Fibroblast of peridontal ligament (primary cell): ENCODE measurements around the gene R3HDM1.
A peak's percentile ranks its signal among the peaks of the same experiment; 100 is the strongest.
"Not testable (repeated sequence)": the region's sequence is repeated elsewhere in the genome, so short reads cannot be mapped to it uniquely, and the experiment has no call there.

Experiments used
- DNase-seq: peaks from one replicate; pipeline ENCODE4 v3.0.0-alpha.2; 2010; ENCODE audit errors: extremely low read depth

The R3HDM1 gene

DNA sequence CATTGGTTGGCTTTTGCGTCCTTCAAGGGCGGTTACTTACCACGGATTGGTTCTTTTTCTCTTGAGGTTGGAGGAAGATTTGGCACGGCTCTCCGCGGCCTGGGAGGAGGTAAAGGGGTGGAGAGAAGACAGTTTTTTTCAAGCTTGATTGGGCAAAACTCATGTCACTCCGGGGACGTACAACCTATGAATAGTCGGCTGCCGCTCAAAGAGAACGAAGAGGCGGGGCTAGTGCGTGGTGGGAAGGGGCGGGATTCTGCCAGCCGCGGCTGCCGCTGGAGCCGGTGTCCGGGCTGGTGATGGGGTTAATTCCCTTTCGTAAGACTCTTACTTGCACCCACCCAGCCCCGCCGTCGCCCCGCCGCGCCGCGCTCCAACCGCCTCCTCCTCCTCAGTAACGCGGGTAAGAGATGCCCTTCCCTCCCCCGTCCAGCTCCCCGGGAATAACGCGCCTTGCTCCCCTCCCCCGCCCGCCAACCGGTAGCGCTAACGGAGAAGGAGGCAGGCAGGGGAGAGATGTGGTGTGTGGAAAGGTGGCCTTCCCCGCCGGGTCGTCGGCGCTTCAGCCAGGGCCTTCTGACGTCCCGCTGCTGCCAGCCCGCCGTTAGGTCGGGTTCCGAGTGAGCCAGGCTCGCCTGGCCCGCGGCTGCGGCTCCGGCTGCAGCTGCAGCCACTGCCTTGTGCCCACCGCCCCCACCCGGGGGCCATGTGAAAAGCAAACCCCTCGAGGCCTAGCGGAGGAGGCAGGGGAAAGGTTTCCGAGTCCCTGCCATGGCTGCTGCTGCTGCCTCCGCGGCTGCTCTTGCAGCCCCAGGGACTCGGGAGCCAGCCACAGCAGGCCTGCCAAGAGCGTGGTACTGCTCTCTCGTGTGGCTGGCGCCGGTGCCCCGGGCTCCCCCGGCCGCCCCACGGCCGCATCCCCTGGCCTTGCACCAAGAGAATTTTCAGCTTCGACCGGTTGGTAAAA, at the start of gene R3HDM1:
TSS of gene R3HDM1 (plus strand) at position 254 of the 967 bp plus-strand sequence. CDS start 73,362 bp downstream, outside the sequence.
- DNase-seq: peak; percentile 100

DNA sequence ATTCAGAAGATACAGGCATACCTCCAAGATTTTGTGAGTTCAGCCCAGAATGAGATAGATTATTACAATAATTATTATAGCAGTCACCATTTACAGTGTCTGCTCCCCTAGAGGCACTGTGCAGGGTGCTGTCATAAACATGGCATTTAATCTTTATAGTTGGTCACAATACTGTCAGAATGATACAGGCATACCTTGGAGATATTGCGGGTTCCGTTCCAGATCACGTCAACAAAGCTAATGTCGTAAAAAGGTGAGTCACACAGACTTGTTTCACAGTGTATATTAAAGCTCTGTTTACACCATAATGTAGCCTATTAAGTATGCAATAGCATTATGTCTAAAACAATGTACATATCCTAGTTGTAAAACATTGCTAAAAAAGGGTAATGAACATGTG, 45.8 kb upstream of the R3HDM1 start:
- DNase-seq: no peak

DNA sequence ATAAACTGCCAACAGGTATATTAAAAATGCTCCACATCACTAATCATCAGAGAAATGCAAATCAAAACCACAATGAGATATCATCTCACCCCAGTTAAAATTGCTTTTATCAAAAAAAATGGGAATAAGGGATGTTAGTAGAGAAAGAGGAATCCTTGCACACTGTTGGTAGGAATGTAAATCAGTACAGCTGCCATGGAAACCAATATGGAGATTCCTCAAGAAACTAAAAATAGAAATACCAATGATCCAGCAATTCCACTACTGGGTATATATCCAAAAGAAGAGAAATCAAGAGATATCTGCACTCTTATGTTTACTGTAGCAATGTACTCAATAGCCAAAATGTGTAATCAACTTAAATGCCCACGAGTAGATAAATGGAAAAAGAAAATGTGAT, 40.9 kb upstream of the R3HDM1 start:
- DNase-seq: peak; percentile 77

DNA sequence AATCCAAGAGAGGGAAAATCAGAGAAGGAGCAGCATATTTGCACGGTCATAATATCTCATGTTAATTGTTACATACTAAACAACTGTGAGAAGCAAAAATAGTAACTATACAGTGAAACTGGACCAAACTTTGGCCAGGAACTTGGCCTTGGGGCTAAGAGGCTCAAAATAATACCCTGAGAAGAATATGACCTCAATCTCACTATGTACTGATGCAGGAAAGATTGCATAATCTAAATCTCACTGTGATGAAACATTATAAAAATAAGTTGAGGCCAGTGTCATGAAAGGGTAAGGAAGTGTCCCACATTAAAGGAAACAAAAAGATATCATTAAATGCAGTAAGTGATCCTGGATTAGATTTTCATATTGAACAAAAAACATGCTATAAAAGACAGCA, 36.8 kb upstream of the R3HDM1 start:
- DNase-seq: peak; percentile 76

DNA sequence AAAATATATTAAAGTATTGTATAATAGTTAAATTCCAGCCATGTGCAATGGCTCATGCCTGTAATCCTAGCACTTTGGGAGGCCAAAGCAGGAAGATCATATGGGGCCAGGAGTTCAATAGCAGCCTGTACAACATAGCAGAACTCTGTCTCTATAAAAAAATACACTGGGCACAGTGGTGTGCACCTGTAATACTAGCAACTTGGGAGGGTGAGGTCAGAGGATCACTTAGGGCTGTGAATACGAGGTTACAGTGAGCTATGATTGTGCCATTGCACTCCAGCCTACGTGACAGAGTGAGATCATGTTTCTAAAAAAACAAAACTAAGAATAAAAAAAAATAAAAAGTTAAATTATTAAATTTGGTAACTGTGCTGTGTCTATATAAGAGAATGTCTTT, 36.4 kb upstream of the R3HDM1 start:
- no peak for DNase-seq

DNA sequence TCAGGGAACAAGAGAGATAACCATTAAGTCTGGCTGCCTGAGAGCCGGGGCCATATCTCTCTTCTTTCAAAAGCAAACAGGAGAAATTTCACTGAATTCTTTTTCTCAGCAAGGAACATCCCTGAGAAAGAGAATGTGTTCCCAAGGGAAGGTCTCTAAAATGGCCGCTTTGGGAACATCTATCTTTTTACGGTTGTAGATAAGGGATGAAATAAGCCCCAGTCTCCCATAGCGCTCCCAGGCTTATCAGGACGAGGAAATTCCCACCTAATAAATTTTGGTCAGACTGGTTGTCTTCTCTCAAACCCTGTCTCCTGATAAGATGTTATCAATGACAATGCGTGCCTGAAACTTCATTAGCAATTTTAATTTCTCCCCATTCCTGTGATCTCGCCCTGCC, 32.7 kb upstream of the R3HDM1 start:
- DNase-seq: not testable (repeated sequence)

DNA sequence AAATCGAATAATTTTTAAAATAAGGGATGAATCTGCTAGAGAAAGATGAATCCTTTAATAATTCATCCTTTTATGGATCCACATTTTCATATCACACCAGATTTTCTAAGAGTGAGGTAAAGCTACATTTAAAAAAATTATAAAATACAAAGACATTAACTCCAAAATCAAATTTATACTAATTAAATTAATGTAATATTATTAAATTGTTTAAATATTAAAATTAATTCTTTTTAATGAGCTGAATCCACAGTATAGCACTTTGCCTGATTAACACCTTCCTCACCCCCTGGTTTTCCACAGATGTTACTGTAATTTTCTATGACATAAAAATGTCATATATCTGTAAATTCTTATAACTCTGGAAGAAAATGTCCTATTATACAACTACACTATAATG, 26.5 kb upstream of the R3HDM1 start:
- no peak for DNase-seq

DNA sequence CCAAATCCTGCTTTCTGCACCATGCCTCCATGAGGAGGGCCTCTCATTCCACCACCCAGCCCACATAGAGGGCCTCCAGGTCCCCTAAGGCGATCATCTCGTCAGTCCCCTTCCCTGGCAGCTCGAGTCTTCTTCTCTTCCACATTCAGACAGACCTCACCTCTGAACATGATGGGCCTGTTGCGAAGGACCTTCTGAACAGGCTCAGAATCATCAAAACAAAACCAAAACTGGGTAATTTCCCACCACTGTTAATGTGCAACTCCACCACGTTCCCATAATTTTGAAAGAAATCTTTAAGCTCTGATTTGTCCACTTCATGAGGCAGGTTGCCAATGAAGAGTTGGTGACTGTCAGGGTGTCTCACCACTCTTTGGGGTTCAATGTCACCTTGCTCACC, 20.7 kb upstream of the R3HDM1 start:
- no peak for DNase-seq

DNA sequence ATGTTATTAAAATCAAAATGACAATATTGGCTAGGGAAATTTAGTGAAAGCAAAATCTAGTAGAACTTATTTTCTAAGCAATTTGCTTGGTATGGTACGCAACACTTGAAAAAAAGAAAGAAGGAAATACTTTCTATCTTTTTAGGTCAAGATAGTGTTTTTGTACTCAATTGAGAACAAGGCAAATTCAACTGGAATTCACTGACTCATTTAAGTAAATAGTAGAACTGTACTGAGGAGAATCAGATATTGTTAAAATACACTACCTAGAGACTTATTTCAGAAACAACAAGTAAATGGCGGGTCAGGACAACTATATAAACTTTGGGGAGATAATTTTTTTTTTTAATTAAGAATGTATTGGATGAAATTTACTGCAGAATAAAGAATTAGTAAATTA, 19.2 kb upstream of the R3HDM1 start:
- DNase-seq: no peak

DNA sequence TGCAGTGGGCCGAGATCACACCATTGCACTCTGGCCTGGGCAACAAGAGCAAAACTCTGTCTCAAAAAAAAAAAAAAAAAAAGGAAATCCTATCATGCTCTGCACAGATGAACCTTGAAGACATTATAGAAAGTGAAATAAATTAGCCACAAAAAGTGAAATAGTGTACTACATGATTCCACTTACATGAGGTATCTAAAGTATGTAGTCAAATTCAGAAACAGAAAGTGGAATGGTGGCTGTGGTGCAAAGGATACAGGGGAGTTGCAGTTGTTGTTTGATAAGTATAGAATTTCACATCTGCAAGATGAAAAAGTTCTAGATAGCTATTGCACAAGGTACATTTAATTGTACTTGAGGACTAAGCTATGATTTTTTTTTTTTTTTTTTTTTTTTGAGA, 5.5 kb upstream of the R3HDM1 start:
- DNase-seq: no peak

DNA sequence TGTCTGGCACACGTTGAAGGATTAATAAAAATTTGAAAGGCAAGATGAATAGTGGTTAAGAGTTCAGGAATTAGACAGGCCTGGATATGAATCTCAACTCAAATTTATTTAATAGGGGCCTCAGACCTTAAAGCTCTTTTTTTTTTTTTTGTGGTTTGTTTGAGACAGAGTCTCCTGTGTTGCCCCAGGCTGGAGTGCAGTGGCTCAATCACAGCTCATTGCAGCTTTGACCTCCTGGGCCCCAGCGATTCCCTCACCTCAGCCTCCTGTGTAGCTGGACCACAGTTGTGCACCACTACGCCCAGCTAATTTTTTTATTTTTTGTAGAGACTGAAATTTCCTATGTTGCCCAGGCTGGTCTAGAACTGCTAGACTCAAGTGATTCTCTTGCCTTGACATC, 3.3 kb upstream of the R3HDM1 start:
- DNase-seq: no peak

DNA sequence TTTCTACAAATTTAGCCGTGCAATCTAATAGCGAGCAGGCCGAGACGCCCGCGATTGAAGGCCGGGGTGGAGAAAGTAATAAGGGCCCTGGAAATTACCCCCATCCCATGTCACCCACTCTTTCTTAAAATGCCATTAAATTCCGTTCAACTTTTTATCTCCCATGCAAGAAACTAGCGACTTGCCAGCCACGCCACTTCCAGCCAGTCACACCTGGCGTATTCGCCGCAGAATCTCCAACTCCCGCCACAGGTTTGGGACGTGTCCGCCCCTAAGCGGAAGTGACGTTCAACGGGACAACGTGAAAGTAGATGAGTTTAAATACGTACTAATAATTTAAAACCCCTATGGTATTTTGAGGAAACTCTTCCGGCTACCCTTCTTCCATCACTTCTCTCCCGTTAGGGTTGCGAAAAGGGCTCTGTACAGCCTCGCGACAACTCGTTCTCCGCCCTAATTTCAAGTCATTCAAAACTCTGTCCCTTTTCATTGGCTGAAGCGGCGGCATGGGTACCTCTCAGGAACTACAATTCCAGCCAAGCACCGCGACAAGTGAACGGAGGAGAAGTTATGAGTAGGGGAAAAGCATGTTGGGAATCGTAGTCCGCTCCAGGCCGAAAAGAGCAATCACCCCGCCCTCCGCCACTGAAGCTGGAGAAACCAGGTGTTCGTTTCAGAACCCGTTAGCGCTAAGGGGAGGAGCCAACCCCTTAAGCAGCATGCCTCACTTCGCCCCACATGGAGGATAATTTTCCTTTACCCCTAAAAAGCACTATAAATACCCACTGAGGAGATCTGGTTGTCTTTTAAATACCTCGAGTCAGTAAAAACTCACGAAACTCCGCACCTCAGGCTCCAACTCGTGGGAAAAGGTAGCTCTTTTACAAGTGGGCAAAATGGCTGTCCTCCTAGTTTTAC, 712 bp upstream of the R3HDM1 start, which contains the start of gene ZRANB3:
TSS of gene ZRANB3 (minus strand) at position 906 of the 918 bp plus-strand sequence.
- peak; percentile 97 for DNase-seq

DNA sequence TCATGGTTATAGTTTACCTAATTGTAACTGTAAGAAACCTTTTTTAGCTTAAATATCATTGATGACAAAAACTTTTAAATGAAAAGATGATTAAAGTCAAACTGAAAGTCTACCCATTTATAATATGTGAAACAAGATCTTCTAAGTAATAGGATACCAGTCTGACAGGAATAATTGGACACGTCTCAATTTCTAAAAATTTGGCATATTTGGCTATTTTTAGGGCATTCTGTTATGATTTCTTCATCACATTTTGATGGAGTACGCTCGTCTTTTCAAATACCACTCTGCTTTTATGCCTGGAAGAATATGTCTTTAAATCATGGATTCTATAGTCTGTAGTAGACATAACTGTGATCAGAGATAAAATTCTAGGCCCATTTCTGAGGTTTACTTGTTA, 1.3 kb downstream of the R3HDM1 start:
- DNase-seq: peak; percentile 54

DNA sequence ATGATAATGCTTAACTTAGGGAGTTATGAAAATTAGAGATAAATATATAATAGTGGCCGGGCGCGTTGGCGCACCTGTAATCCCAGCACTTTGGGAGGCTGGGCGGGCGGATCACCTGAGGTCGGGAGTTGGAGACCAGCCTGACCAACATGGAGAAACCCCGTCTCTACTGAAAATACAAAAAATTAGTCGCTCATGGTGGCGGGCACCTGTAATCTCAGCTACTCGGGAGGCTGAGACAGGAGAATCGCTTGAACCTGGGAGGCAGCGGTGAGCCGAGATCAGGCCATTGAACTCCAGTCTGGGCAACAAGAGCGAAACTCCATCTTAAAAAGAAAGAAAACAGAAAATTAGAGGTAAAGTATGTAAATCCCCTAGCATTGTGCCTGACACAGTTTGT, 2.3 kb downstream of the R3HDM1 start:
- not testable (repeated sequence) for DNase-seq

DNA sequence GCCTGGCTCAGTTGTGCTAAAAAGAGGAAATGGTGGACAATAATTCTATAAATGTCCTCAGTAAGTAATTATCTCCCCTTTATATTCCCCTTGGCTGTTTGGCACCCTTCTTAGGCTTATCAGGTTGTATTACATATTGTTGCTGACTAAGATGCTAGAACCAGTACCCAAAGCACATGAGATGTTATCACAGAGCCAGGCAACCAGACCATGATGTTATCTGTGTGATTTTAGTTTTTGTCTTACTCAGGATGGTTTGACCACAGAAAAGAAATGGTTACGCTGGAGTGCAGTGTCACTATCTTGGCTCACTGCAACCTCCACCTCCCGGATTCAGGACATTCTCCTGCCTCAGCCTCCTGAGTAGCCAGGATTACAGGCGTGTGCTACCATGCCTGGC, 15.2 kb downstream of the R3HDM1 start:
- DNase-seq: no peak

DNA sequence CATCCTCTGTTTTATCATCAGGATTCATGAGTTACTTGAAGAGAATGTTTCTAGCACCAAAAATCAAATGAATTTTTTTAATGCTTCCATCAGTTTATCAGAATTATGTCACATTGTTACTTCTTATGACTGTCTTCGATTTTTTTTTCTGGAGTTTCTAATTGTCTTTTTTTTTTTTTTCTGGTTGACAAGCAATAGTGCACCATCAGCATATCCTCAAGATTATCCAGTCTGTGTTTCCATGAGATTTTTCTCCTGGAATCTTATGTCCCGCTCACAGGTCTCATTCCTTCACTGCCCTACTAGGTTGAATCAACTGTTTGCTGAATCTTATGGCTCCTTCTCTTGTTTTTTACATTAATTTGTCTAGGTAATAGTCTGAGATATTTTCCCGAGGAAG, 16.0 kb downstream of the R3HDM1 start:
- no peak for DNase-seq

DNA sequence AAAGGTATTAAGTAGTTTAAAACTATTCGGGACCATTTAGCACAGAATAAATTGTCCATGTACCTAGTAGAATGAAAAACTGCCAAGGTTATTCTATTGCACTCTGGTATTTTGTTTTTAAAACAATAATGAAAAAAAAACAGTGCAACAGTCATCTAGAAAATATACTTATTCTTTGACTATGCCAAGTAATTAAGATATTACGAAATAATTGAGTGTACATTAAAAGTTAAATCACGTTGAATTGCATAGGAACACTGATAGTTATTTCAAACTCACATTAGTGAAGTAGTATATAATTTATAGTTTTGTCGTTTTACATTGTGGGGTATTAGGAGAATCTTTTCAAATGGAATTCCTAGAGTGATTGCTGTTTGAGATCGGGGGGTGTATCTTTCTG, 20.1 kb downstream of the R3HDM1 start:
- no peak for DNase-seq

DNA sequence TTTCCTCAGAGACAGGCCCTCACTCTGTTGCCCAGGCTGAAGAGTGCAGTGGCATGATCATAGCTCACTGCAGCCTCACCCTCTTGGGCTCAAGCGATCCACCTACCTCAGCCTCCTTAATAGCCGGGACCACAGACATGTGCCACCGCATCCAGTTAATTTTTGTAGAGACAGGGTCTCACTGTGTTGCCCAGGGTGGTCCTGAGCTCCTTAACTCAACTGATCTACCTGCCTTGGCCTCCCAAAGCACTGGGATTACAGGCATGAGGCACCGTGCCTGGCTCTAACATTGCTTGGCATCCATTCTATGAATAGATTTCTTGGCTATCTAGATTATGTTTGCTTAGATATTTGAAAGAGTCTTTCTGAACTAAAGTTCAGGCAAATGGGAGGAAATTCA, 21.6 kb downstream of the R3HDM1 start:
- no peak for DNase-seq

DNA sequence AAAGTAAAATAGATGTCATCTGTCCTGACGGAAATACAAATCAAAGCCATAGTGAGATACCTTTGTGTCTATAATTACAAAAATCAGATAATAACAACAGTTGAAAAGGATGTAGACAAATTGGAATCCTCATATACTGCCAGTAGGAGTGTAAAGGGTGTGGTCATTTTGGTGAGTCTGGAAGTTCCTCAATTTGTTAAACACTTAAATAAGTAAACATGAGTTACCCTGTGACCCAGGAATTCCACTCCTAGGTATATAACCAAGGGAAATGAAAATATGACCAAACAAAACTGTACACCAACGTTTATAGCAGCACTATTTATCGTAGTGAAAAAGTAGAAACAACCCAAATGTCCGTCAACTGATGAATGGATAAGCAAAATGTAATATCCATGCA, 24.0 kb downstream of the R3HDM1 start:
- DNase-seq: no peak

DNA sequence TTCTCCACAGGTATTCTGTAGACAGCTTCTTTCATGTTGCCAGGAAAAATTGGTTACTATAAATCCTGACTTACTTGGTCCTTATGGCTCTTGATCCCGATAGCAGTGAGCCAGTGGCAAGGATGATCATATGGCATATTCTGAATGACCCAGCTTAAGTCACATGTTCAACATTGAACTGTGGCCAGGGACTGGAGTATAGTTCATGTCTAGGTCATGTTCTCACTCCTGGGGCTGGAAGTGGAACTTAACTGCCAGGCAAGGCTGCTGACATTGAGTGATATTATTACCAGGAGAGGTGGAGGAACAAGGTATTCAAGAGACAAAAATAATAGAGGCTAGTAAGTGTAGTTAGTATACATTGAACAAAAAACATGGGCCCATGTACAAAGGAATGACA, 26.2 kb downstream of the R3HDM1 start:
- DNase-seq: no peak

DNA sequence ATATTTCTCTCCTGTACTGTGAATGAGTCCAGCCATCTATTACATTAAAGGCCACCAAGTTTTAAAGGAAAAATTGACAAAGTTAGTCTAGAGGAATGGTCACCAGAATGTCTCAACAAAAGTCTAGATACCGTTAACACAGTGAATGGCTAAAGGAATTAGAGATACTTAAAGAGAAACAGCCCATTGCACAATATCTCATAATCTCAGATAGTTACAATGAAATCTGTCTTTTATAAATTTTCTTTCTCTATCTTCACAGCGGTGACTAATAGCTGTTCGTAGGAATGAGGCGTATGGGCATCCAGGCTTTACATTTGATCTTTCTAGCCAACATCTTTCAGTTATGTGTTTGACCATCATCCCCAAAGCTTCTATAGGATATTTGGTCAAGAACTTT, 30.6 kb downstream of the R3HDM1 start:
- no peak for DNase-seq

DNA sequence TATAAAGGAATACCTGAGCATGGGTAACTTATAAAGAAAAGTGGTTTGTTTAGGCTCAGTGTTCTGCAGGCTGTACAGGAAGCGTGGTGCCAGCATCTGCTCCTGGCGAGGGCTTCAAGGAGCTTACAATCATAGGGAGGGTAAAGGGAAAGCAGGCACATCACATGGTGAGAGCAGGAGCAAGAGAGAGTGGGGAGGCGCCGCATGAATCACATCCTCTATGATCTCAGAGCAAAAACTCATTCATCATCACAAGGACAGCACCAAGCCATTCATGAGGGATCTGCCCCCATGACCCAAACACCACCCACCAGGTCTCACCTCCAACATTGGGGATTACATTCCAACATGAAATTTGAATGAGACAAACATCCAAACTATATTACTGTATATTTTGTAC, 32.5 kb downstream of the R3HDM1 start:
- no peak for DNase-seq

DNA sequence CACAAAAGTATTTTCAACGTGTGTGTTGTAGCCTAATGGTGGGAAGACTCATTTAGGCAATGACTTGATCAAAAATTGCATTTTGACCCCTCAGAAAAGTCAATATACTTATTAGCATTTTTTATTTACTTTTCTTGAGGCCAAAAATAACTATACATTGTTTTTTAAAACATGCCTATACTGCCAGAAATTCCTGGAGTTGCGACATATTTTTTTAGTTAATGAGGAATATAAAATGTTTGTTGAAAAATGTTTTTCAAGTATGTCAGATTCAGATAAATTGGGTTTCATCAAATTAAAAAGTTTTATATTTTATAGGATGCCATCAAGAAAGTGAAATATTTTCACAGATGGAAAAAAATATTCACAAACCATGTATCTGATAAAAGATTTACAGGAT, 39.6 kb downstream of the R3HDM1 start:
- DNase-seq: no peak
